Uterus (tissue), 4 donors: Measurements from ENCODE around the gene RFPL4A. TPM values are rescaled to one million over a fixed set of nuclear protein-coding genes. Genes with fewer than 3 reads are reported as not detected.
"Not testable (repeated sequence)": the region's sequence is repeated elsewhere in the genome, so short reads cannot be mapped to it uniquely, and the experiment has no call there.

ENCODE experiments used
- DNase-seq, 2 donors: peaks; one replicate each; pipeline ENCODE4 v3.0.0-alpha.2; 2019 to 2020
- H3K27ac ChIP-seq, 2 donors: fragments of 200-600 bp; sonication (generic); 1 replicate in 1 of 2; 2 replicates in 1 of 2; pipeline ENCODE4 v1.5.1; 2016 to 2018
- H3K27me3 ChIP-seq, 2 donors: fragments of 200-600 bp; sonication (generic); one replicate each; pipeline ENCODE4 v1.5.1; 2018 to 2019; ENCODE audit warnings: control low read depth in 1 of 2
- H3K36me3 ChIP-seq, 2 donors: fragments of 200-600 bp; sonication (generic); one replicate each; pipeline ENCODE4 v1.5.1; 2019; ENCODE audit warnings: control low read depth in 1 of 2
- H3K4me1 ChIP-seq, 2 donors: fragments of 200-600 bp; sonication (generic); one replicate each; pipeline ENCODE4 v1.5.1; 2018 to 2019; ENCODE audit warnings: control low read depth in 1 of 2
- H3K4me3 ChIP-seq, 2 donors: fragments of 200-600 bp; sonication (generic); 1 replicate in 1 of 2; 2 replicates in 1 of 2; pipeline ENCODE4 v1.5.1; 2018 to 2019; ENCODE audit warnings: mild to moderate bottlenecking in 1 of 2
- H3K9me3 ChIP-seq, 2 donors: fragments of 200-600 bp; sonication (generic); one replicate each; pipeline ENCODE4 v1.5.1; 2019; ENCODE audit warnings: control low read depth in 1 of 2
- CTCF ChIP-seq, 4 experiments: fragments of 200-600 bp in 2 of 4; fragments of 450-650 bp in 2 of 4; sonication (generic) in 2 of 4; IDR thresholded peaks; one replicate each; pipeline ENCODE4 v1.5.1; 2016 to 2019; ENCODE audit warnings: antibody characterized with exemption in 4 of 4, mild to moderate bottlenecking in 2 of 4, moderate library complexity in 1 of 4
- POLR2A ChIP-seq, 2 donors: fragments of 450-650 bp; IDR thresholded peaks; one replicate each; pipeline ENCODE4 v1.6.1; 2016; ENCODE audit warnings: antibody characterized with exemption in 2 of 2, mild to moderate bottlenecking in 1 of 2, moderate library complexity in 1 of 2
- intact Hi-C: fragments of 100-400 bp; cut with DNase I; formaldehyde crosslinking; loops from one replicate; pipeline ENCODE4 v1.15.1; 2023; ENCODE audit warnings: low total_unique reads
- total RNA-seq, 4 donors: library from RNA; depleted of rRNA in 3 of 4; stranded (reverse); fragments of >200 nt in 3 of 4; gene quantifications; one replicate each; pipeline versions ENCODE4 v1.1.0 to v1.2.4, GENCODE V29; 2014 to 2023
- donor health status: DM: yes; HTN: yes; CAD: no.

RFPL4A gene
- total RNA-seq: not detected

- H3K27me3 ChIP-seq, H3K4me1 ChIP-seq, H3K4me3 ChIP-seq, H3K36me3 ChIP-seq, DNase-seq, intact Hi-C loops, H3K9me3 ChIP-seq, H3K27ac ChIP-seq: not testable (repeated sequence)
Observed at GRCh38 chr19:55758797-55759196, at the start of gene RFPL4A. Gene RFPL4A, plus strand, starts transcription at chr19:55759097. Its CDS starts 2,704 bp downstream, at chr19:55761801.

- intact Hi-C loops: no loop called here
- DNase-seq: no peak
- Histone ChIP-seq H3K9me3 (no peaks in the 10 kb centered on the region), H3K36me3 (no peaks in the 10 kb centered on the region), H3K27ac (no peak overlapping the region), H3K4me1 (no peaks in the 10 kb centered on the region), H3K27me3 (peaks cover 0 to 4% of the 10 kb centered on the region in 2 donors), H3K4me3 (no peak overlapping the region)
- no peak for TF ChIP-seq CTCF (IDR thresholded peaks at IDR 0.05)
- TF ChIP-seq POLR2A (IDR thresholded peaks at IDR 0.05): no peak
Observed at GRCh38 chr19:55711719-55712118, 47.2 kb upstream of the RFPL4A start.

GRCh38 chr19:55712804-55713631 is 45.9 kb upstream of the RFPL4A start:
- intact Hi-C loops: no loop called here

GRCh38 chr19:55716531-55716930 is 42.4 kb upstream of the RFPL4A start:
- H3K9me3 ChIP-seq: no peaks in the 10 kb centered on the region
- no peak overlapping the region for H3K4me3 ChIP-seq
- H3K27me3 ChIP-seq: peaks cover 0 to 27% of the 10 kb centered on the region in 2 donors
- H3K4me1 ChIP-seq: no peaks in the 10 kb centered on the region
- no peak for DNase-seq
- H3K27ac ChIP-seq: no peak overlapping the region
- TF ChIP-seq CTCF (IDR thresholded peaks at IDR 0.05) (no peak), POLR2A (IDR thresholded peaks at IDR 0.05) (no peak)
- no peaks in the 10 kb centered on the region for H3K36me3 ChIP-seq
- intact Hi-C loops: no loop called here

More at GRCh38 chr19:55712804-55713631, 45.9 kb upstream of the RFPL4A start:
- H3K27ac ChIP-seq: no peak overlapping the region
- no peaks in the 10 kb centered on the region for H3K9me3 ChIP-seq
- H3K27me3 ChIP-seq: peaks cover 0 to 13% of the 10 kb centered on the region in 2 donors
- no peaks in the 10 kb centered on the region for H3K4me1 ChIP-seq
- no peak overlapping the region for H3K4me3 ChIP-seq
- TF ChIP-seq CTCF (IDR thresholded peaks at IDR 0.05) (no peak), POLR2A (IDR thresholded peaks at IDR 0.05) (no peak)
- DNase-seq: no peak
- H3K36me3 ChIP-seq: no peaks in the 10 kb centered on the region

- Histone ChIP-seq H3K4me1 (no peaks in the 10 kb centered on the region), H3K4me3 (no peak overlapping the region), H3K9me3 (no peaks in the 10 kb centered on the region), H3K36me3 (no peaks in the 10 kb centered on the region), H3K27ac (no peak overlapping the region), H3K27me3 (peaks cover 0 to 27% of the 10 kb centered on the region in 2 donors)
- intact Hi-C loops: no loop called here
- no peak for TF ChIP-seq CTCF (IDR thresholded peaks at IDR 0.05)
- TF ChIP-seq POLR2A (IDR thresholded peaks at IDR 0.05): no peak
- DNase-seq: no peak
Observed at GRCh38 chr19:55717251-55717650, 41.6 kb upstream of the RFPL4A start.

GRCh38 chr19:55717879-55718711 is 40.8 kb upstream of the RFPL4A start:
- DNase-seq, H3K27ac ChIP-seq, H3K36me3 ChIP-seq, intact Hi-C loops, H3K4me3 ChIP-seq, H3K9me3 ChIP-seq, H3K4me1 ChIP-seq: not testable (repeated sequence)
- peaks cover 0 to 27% of the 10 kb centered on the region in 2 donors for H3K27me3 ChIP-seq
